H9 (cell line): ENCODE data around the gene TMEM115. TPM values are rescaled to one million over a fixed set of nuclear protein-coding genes. Genes with fewer than 3 reads are reported as not detected.

Experiments used
- DNase-seq: peaks from one replicate; pipeline ENCODE4 v3.0.0-alpha.2; 2017
- H2AFZ ChIP-seq: one replicate; pipeline ENCODE4 v1.6.1; 2013; ENCODE audit warnings: mild to moderate bottlenecking, low read length, control low read depth, moderate library complexity
- H2AK5ac ChIP-seq: 2 replicates; pipeline ENCODE4 v1.6.1; 2013; ENCODE audit warnings: low read length, control low read depth, mixed read lengths; ENCODE audit not compliant: insufficient read length
- H2BK120ac ChIP-seq: one replicate; pipeline ENCODE4 v1.6.1; 2013; ENCODE audit warnings: low read depth, mild to moderate bottlenecking, low read length, control low read depth, inconsistent platforms; ENCODE audit not compliant: poor library complexity, severe bottlenecking
- H2BK12ac ChIP-seq: 2 replicates; pipeline ENCODE4 v1.6.1; 2013; ENCODE audit warnings: low read length, control low read depth, mixed read lengths, low read depth; ENCODE audit not compliant: insufficient read length
- H2BK15ac ChIP-seq: 2 replicates; pipeline ENCODE4 v1.6.1; 2013; ENCODE audit warnings: low read depth, low read length, control low read depth
- H2BK20ac ChIP-seq: one replicate; pipeline ENCODE4 v1.6.1; 2013; ENCODE audit warnings: low read depth, mild to moderate bottlenecking, low read length, control low read depth, inconsistent platforms; ENCODE audit not compliant: poor library complexity, severe bottlenecking
- H2BK5ac ChIP-seq: 2 replicates; pipeline ENCODE4 v1.6.1; 2013; ENCODE audit warnings: low read length, control low read depth, mixed read lengths; ENCODE audit not compliant: insufficient read length
- H3K14ac ChIP-seq: 2 replicates; pipeline ENCODE4 v1.6.1; 2013; ENCODE audit warnings: low read length, control low read depth; ENCODE audit not compliant: insufficient read depth
- H3K18ac ChIP-seq: 2 replicates; pipeline ENCODE4 v1.6.1; 2013; ENCODE audit warnings: low read depth, mild to moderate bottlenecking, mixed read lengths, low read length, control low read depth; ENCODE audit not compliant: insufficient read length
- H3K23ac ChIP-seq: 2 replicates; pipeline ENCODE4 v1.6.1; 2013; ENCODE audit warnings: low read length, control low read depth, mixed read lengths, low read depth; ENCODE audit not compliant: insufficient read length
- H3K23me2 ChIP-seq: 2 replicates; pipeline ENCODE4 v1.6.1; 2013; ENCODE audit warnings: low read depth, mild to moderate bottlenecking, mixed read lengths, low read length, control low read depth; ENCODE audit not compliant: insufficient read length, poor library complexity, severe bottlenecking
- H3K27ac ChIP-seq: 2 replicates; pipeline ENCODE4 v1.5.1; 2013; ENCODE audit warnings: low read length, control low read depth, mixed read lengths, low read depth; ENCODE audit not compliant: insufficient read length
- H3K27me3 ChIP-seq: 2 replicates; pipeline ENCODE4 v1.6.1; 2013; ENCODE audit warnings: low read length, control low read depth, inconsistent platforms; ENCODE audit not compliant: insufficient read depth
- H3K4ac ChIP-seq: 2 replicates; pipeline ENCODE4 v1.6.1; 2013; ENCODE audit warnings: low read depth, mild to moderate bottlenecking, control low read depth, inconsistent platforms, low read length, moderate library complexity
- H3K4me1 ChIP-seq: 2 replicates; pipeline ENCODE4 v1.6.1; 2013; ENCODE audit warnings: low read length, control low read depth, inconsistent platforms; ENCODE audit not compliant: insufficient read depth
- H3K4me2 ChIP-seq: 2 replicates; pipeline ENCODE4 v1.6.1; 2013; ENCODE audit warnings: low read length, control low read depth, mixed read lengths; ENCODE audit not compliant: insufficient read length, insufficient read depth
- H3K56ac ChIP-seq: 2 replicates; pipeline ENCODE4 v1.6.1; 2013; ENCODE audit warnings: low read depth, mild to moderate bottlenecking, mixed read lengths, low read length, control low read depth; ENCODE audit not compliant: insufficient read length
- H3K79me1 ChIP-seq: 2 replicates; pipeline ENCODE4 v1.6.1; 2013; ENCODE audit warnings: low read depth, mild to moderate bottlenecking, moderate library complexity, low read length, control low read depth, inconsistent platforms; ENCODE audit not compliant: insufficient read depth, poor library complexity, severe bottlenecking
- H3K79me2 ChIP-seq: 2 replicates; pipeline ENCODE4 v1.6.1; 2013; ENCODE audit warnings: low read length, control low read depth, inconsistent platforms; ENCODE audit not compliant: insufficient read depth
- H3K9ac ChIP-seq: 2 replicates; pipeline ENCODE4 v1.6.1; 2013; ENCODE audit warnings: low read length, control low read depth, mixed read lengths; ENCODE audit not compliant: insufficient read length; ENCODE audit errors: extremely low read depth
- H3K9me3 ChIP-seq: one replicate; pipeline ENCODE4 v1.6.1; 2013; ENCODE audit warnings: low read depth, low read length, inconsistent platforms; ENCODE audit not compliant: control insufficient read depth
- H3T11ph ChIP-seq: one replicate; pipeline ENCODE4 v1.6.1; 2013; ENCODE audit warnings: mild to moderate bottlenecking, low read length, control low read depth, inconsistent platforms
- H4K20me1 ChIP-seq: one replicate; pipeline ENCODE4 v1.6.1; 2013; ENCODE audit not compliant: control insufficient read depth, insufficient read length, insufficient read depth
- H4K5ac ChIP-seq: 2 replicates; pipeline ENCODE4 v1.6.1; 2013; ENCODE audit warnings: low read depth, mild to moderate bottlenecking, mixed read lengths, low read length, control low read depth; ENCODE audit not compliant: insufficient read length
- H4K8ac ChIP-seq: replicated peaks from 2 replicates; pipeline ENCODE4 v1.6.1; 2013; ENCODE audit warnings: low read length, control low read depth, mixed read lengths, low read depth; ENCODE audit not compliant: insufficient read length
- H4K91ac ChIP-seq: 2 replicates; pipeline ENCODE4 v1.6.1; 2013; ENCODE audit warnings: low read depth, mild to moderate bottlenecking, moderate library complexity, mixed read lengths, low read length, control low read depth; ENCODE audit not compliant: insufficient read length
- H3K27ac Mint-ChIP-seq, 3 experiments: 2 replicates in 2 of 3; 3 replicates in 1 of 3; pipeline ENCODE4 v1.8.0; 2020 to 2021; ENCODE audit warnings: mixed read lengths in 3 of 3, mild to moderate bottlenecking in 1 of 3, moderate library complexity in 1 of 3
- H3K27me3 Mint-ChIP-seq: 2 replicates; pipeline ENCODE4 v1.8.0; 2021; ENCODE audit warnings: low read depth, mild to moderate bottlenecking, moderate library complexity, mixed read lengths
- H3K36me3 Mint-ChIP-seq, 3 experiments: 2 replicates in 2 of 3; 3 replicates in 1 of 3; pipeline ENCODE4 v1.8.0; 2020 to 2021; ENCODE audit warnings: low read depth in 3 of 3, mixed read lengths in 3 of 3; ENCODE audit not compliant: insufficient read depth in 1 of 3
- H3K4me1 Mint-ChIP-seq, 2 experiments: 2 replicates each; pipeline ENCODE4 v1.8.0; 2020; ENCODE audit warnings: mixed read lengths in 2 of 2
- H3K4me3 Mint-ChIP-seq, 2 experiments: 2 replicates in 1 of 2; 3 replicates in 1 of 2; pipeline ENCODE4 v1.8.0; 2020 to 2021; ENCODE audit warnings: mild to moderate bottlenecking in 2 of 2, mixed read lengths in 2 of 2, moderate library complexity in 1 of 2
- H3K9me3 Mint-ChIP-seq, 2 experiments: 2 replicates in 1 of 2; 3 replicates in 1 of 2; pipeline ENCODE4 v1.8.0; 2020; ENCODE audit warnings: mild to moderate bottlenecking in 2 of 2, mixed read lengths in 2 of 2, moderate library complexity in 1 of 2
- CTCF ChIP-seq: fragments of 200-600 bp; sonication (generic); conservative IDR thresholded peaks from 3 replicates; pipeline ENCODE4 v1.8.0; 2021; ENCODE audit warnings: antibody characterized with exemption, mild to moderate bottlenecking
- WGBS: extraction: QIAGEN DNeasy Blood & Tissue Kit; methylation state at CpG from one replicate; pipeline ENCODE4 v1.1.7; 2013; ENCODE audit warnings: missing lambda C conversion rate, low lambda C conversion rate, mixed read lengths; ENCODE audit not compliant: insufficient read length; ENCODE audit errors: extremely low coverage; 5-methylcytosine and 5-hydroxymethylcytosine counted together
- total RNA-seq: library from RNA; stranded (reverse); gene quantifications from 2 replicates; pipeline ENCODE4 v1.2.1, GENCODE V29; 2021

Gene TMEM115
- total RNA-seq, 1 experiment from 2014 or later, result 32.3 TPM

- Mint-ChIP-seq H3K9me3 (no peaks in the 10 kb centered on the region), H3K4me1 (peaks cover 22 to 36% of the 10 kb centered on the region in 2 experiments), H3K36me3 (peaks cover 40 to 55% (median 47%) of the 10 kb centered on the region in 3 experiments), H3K4me3 (peak overlapping the region; percentile 85 to 97), H3K27me3 (no peaks in the 10 kb centered on the region), H3K27ac (no peak overlapping the region)
- Histone ChIP-seq H3K9ac (no peak overlapping the region), H2BK20ac (no peak overlapping the region), H3K4ac (no peak overlapping the region), H3K18ac (no peak overlapping the region), H2AK5ac (no peak overlapping the region), H3K79me2 (peaks cover 5% of the 10 kb centered on the region; the same call in 1 of the 2 replicates), H3K56ac (no peak overlapping the region), H3K27me3 (no peaks in the 10 kb centered on the region), H4K91ac (no peak overlapping the region), H2BK120ac (no peak overlapping the region), H3K9me3 (no peaks in the 10 kb centered on the region), H4K5ac (no peak overlapping the region), H4K20me1 (no peaks in the 10 kb centered on the region), H4K8ac (no peak overlapping the region), H3K4me2 (no peak overlapping the region), H3T11ph (no peak overlapping the region), H3K27ac (no peak overlapping the region), H2BK5ac (no peak overlapping the region), H3K23ac (no peak overlapping the region), H3K23me2 (peaks cover 15% of the 10 kb centered on the region), H3K4me1 (peaks cover 6% of the 10 kb centered on the region; the same call in 1 of the 2 replicates), H3K14ac (no peak overlapping the region), H2BK12ac (no peak overlapping the region), H3K79me1 (no peaks in the 10 kb centered on the region), H2AFZ (no peak overlapping the region), H2BK15ac (no peak overlapping the region)
- DNase-seq, result no peak
- TF ChIP-seq CTCF, result no peak
- no CpG with 5 or more reads among the region's 16 CpGs for WGBS
These were observed 40.0 kb downstream of the TMEM115 start for GRCh38 chr3:50319181-50319893.
